ENCODE measurements around the gene SLC15A1. TPM values are rescaled to one million over a fixed set of nuclear protein-coding genes. Genes with fewer than 3 reads are reported as not detected.

The SLC15A1 gene
- total RNA-seq, 2 donors from 2014 or later: 7.8 to 12.2 TPM

DNA sequence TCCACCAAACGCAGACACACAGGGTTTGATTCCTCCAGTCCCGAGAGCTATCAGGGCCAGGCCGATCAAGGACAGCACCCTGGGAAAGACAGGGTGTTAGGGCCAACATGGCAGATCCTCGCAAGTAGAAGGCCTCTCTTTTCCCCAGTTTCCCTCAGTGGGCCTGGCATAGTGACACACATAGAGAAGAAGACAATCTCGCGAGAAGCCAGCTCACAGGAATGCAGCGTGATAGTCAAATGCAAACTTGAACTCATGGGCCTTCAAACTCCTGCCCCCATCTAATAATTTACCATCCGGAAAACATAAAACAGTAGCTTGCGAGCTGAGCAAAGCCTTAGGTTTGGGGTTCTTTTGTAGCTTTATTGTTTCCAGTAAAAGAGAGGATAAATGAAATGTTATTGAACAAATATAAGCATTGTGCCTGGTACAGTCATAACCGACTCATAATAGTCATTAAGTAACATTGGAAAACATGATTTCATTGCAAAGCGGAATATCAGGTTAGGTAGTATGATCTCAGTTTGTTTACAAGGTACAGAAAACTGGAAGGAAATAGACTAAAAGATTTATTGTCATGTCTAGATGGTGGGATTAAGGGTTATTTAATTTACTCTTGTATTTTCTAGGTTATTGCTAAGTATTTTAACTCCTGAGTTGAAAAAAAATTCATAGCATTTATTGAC lies 30.5 kb downstream of the SLC15A1 start:
- TF ChIP-seq POLR2A (IDR thresholded peaks at IDR 0.05) (no peak), CTCF (IDR thresholded peaks at IDR 0.05) (no peak)
- intact Hi-C loops (cut with DNase I): no loop called here
- WGBS, 2 donors: 84 to 88% methylated on average over 11 of the region's 11 CpGs
- H3K9me3 ChIP-seq: no peaks in the 10 kb centered on the region
- no peak overlapping the region for H3K4me3 ChIP-seq
- no peak overlapping the region for H3K27ac ChIP-seq
- DNase-seq: no peak
- H3K4me1 ChIP-seq: peaks cover 8% of the 10 kb centered on the region
- no peaks in the 10 kb centered on the region for H3K36me3 ChIP-seq (replicated peaks in 1 of 2; ENCODE audit: insufficient read depth in 1 of 2, low read depth in 2 of 2)
- no peaks in the 10 kb centered on the region for H3K27me3 ChIP-seq
- ATAC-seq: no peak

DNA sequence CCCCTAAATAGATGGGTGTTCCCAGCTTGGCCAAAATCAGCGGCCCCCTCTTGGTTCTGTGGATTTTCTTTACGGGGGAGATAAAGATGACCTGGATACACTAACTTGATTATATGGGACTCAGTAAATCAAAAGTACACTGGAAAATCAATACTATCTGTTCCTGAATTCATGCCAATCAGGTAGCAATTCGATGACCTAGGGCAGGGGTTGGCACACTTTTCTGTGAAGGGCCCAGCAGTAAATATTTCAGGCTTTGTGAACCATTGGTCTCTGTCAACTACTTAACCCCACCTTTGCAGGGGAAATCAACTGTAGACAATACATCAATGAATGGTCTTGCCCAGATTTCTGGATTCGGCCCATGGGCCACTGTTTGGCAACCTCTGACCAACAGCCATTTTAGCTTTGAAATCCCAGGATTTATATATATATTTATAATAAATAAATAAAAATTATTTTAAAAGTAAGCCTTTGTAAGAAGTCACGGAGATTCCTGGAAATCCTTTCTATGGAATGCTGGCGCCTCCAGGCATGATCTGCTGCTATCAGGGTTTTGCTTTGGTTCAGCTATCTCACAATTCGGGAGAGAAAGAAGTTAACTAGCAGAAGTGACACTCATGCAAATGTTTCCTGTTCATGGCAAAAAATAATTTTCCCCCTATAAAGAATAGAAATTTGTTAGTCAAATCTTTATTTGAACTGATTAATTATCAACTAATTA lies 32.8 kb downstream of the SLC15A1 start:
- WGBS, 2 donors: 61 to 73% methylated on average over 7 of the region's 7 CpGs
- H3K27me3 ChIP-seq: no peaks in the 10 kb centered on the region
- H3K9me3 ChIP-seq: no peaks in the 10 kb centered on the region
- no peak for TF ChIP-seq CTCF (IDR thresholded peaks at IDR 0.05)
- no peak for TF ChIP-seq POLR2A (IDR thresholded peaks at IDR 0.05)
- H3K4me3 ChIP-seq: no peak overlapping the region
- intact Hi-C loops (cut with DNase I): no loop called here
- no peak for ATAC-seq
- H3K4me1 ChIP-seq: peaks cover 8% of the 10 kb centered on the region
- DNase-seq: no peak
- H3K36me3 ChIP-seq (replicated peaks in 1 of 2; ENCODE audit: insufficient read depth in 1 of 2, low read depth in 2 of 2): no peaks in the 10 kb centered on the region
- no peak overlapping the region for H3K27ac ChIP-seq

- WGBS, 2 donors: 76 to 86% methylated on average over 6 of the region's 6 CpGs
- H3K4me3 ChIP-seq: no peak overlapping the region
- intact Hi-C loops (cut with DNase I): no loop called here
Measured at GRCh38 chr13:98717891-98718290, 34.6 kb downstream of the SLC15A1 start.

DNA sequence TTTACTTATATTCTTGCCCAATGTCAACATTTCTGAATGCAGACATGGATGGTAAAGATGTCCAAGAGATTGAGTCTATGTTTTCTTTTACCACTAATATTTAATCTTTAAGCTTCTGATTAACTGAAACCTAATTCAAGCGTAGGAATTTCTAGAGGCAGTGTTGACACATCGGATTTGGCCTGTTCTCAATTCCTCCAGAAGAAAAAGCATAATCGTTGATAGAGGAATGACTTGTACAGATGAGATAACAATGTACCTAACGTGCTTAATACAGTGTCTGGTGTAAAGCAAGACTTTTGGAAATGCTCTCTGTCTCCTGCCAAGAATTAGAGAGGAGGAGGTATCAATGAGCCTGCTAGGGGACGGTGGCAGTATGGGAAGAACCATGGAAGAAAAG lies 35.2 kb downstream of the SLC15A1 start:
- no peaks in the 10 kb centered on the region for H3K9me3 ChIP-seq
- no peaks in the 10 kb centered on the region for H3K27me3 ChIP-seq
- H3K27ac ChIP-seq: peak overlapping the region in 2 of 4 donors; percentile 14 to 45
- peak; percentile 68 for ATAC-seq
- WGBS, 2 donors: 21 to 23% methylated on average over 5 of the region's 5 CpGs
- no peaks in the 10 kb centered on the region for H3K36me3 ChIP-seq (replicated peaks in 1 of 2; ENCODE audit: insufficient read depth in 1 of 2, low read depth in 2 of 2)
- DNase-seq: no peak
- intact Hi-C loops (cut with DNase I): no loop called here
- H3K4me3 ChIP-seq: no peak overlapping the region
- TF ChIP-seq POLR2A (IDR thresholded peaks at IDR 0.05) (no peak), CTCF (IDR thresholded peaks at IDR 0.05) (no peak)
- H3K4me1 ChIP-seq: peaks cover 8% of the 10 kb centered on the region

More at GRCh38 chr13:98717891-98718290, 34.6 kb downstream of the SLC15A1 start:
- Histone ChIP-seq H3K9me3 (no peaks in the 10 kb centered on the region), H3K27ac (peak overlapping the region in 2 of 4 donors; percentile 14 to 45), H3K27me3 (no peaks in the 10 kb centered on the region), H3K4me1 (peaks cover 8% of the 10 kb centered on the region), H3K36me3 (replicated peaks in 1 of 2; ENCODE audit: insufficient read depth in 1 of 2, low read depth in 2 of 2) (no peaks in the 10 kb centered on the region)
- no peak for DNase-seq
- ATAC-seq: no peak
- TF ChIP-seq CTCF (IDR thresholded peaks at IDR 0.05): no peak
- TF ChIP-seq POLR2A (IDR thresholded peaks at IDR 0.05): no peak
